Neural progenitor cell (in vitro differentiated cells): ENCODE measurements around the gene NT5DC3.

Source experiments
- EZH2 ChIP-seq: fragments of 200-600 bp; sonication (generic); IDR thresholded peaks from 2 replicates; pipeline ENCODE4 v1.6.1; 2017; ENCODE audit warnings: antibody characterized with exemption, mild to moderate bottlenecking, moderate library complexity
- TF ChIP-seq, protein P1 (sequence below): fragments of 200-600 bp; sonication (generic); IDR thresholded peaks from 2 replicates; pipeline ENCODE4 v1.5.1; 2017; ENCODE audit warnings: antibody characterized with exemption, mild to moderate bottlenecking

DNA sequence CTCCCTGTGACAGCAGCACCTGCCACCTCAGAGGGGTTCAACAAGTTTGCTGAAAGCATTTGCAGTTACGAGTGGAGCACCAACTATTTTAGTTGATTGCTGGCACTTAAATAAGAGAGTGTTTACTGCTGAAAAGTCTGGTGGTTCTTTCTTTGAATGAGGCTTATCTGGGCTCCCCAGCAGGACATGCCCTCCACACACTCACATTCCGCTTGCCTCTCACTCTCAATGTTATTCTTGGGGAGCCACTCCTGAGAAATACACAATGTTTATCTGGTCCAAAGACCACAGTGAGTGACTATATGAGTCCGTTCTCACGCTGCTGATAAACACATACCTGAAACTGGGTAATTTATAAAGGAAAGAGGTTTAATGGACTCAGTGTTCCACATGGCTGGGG lies 31.9 kb downstream of the NT5DC3 start:
- TF ChIP-seq, protein P1, sequence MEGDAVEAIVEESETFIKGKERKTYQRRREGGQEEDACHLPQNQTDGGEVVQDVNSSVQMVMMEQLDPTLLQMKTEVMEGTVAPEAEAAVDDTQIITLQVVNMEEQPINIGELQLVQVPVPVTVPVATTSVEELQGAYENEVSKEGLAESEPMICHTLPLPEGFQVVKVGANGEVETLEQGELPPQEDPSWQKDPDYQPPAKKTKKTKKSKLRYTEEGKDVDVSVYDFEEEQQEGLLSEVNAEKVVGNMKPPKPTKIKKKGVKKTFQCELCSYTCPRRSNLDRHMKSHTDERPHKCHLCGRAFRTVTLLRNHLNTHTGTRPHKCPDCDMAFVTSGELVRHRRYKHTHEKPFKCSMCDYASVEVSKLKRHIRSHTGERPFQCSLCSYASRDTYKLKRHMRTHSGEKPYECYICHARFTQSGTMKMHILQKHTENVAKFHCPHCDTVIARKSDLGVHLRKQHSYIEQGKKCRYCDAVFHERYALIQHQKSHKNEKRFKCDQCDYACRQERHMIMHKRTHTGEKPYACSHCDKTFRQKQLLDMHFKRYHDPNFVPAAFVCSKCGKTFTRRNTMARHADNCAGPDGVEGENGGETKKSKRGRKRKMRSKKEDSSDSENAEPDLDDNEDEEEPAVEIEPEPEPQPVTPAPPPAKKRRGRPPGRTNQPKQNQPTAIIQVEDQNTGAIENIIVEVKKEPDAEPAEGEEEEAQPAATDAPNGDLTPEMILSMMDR: no peak
- no peak for TF ChIP-seq EZH2
